IMR-90 (cell line): ENCODE results near the gene ZCCHC13.
"Not testable (repeated sequence)": the region's sequence is repeated elsewhere in the genome, so short reads cannot be mapped to it uniquely, and the experiment has no call there.

Source experiments
- BHLHE40 ChIP-seq: fragments of 150-350 bp; IDR thresholded peaks from 2 replicates; pipeline ENCODE4 v1.6.1; 2016; ENCODE audit warnings: mild to moderate bottlenecking, low read depth, low read length
- CEBPB ChIP-seq: IDR thresholded peaks from 2 replicates; pipeline ENCODE4 v1.6.1; 2012; ENCODE audit warnings: low read depth, low read length, improper control_type of control experiment
- MAFK ChIP-seq: IDR thresholded peaks from 2 replicates; pipeline ENCODE4 v1.6.1; 2012; ENCODE audit warnings: low read depth, low read length, improper control_type of control experiment
- MAZ ChIP-seq: IDR thresholded peaks from 2 replicates; pipeline ENCODE4 v1.6.1; 2012; ENCODE audit warnings: low read depth, mild to moderate bottlenecking, low read length, improper control_type of control experiment, moderate library complexity, borderline replicate concordance
- MXI1 ChIP-seq: IDR thresholded peaks from 2 replicates; pipeline ENCODE4 v1.6.1; 2012; ENCODE audit warnings: low read depth, mild to moderate bottlenecking, low read length, moderate library complexity, borderline replicate concordance
- NFE2L2 ChIP-seq: fragments of 150-350 bp; IDR thresholded peaks from 2 replicates; pipeline ENCODE4 v1.6.1; 2016; ENCODE audit warnings: low read depth, mild to moderate bottlenecking, low read length
- POLR2A ChIP-seq: IDR thresholded peaks from 2 replicates; pipeline ENCODE4 v1.6.1; 2012; ENCODE audit warnings: mild to moderate bottlenecking, low read depth, low read length
- RAD21 ChIP-seq: IDR thresholded peaks from 2 replicates; pipeline ENCODE4 v1.6.1; 2012; ENCODE audit warnings: low read length, improper control_type of control experiment
- RCOR1 ChIP-seq: IDR thresholded peaks from 2 replicates; pipeline ENCODE4 v1.6.1; 2012; ENCODE audit warnings: mild to moderate bottlenecking, low read length, improper control_type of control experiment; ENCODE audit not compliant: insufficient replicate concordance
- RFX5 ChIP-seq: IDR thresholded peaks from 2 replicates; pipeline ENCODE4 v1.8.0; 2012; ENCODE audit warnings: low read depth, mild to moderate bottlenecking, low read length, moderate library complexity
- SMC3 ChIP-seq: fragments of 150-350 bp; IDR thresholded peaks from 2 replicates; pipeline ENCODE4 v1.6.1; 2016; ENCODE audit warnings: low read depth, mild to moderate bottlenecking, antibody characterized with exemption, low read length, moderate library complexity
- TF ChIP-seq, protein P1 (sequence below): conservative IDR thresholded peaks from 2 replicates; pipeline ENCODE4 v1.5.1; 2012; ENCODE audit warnings: mild to moderate bottlenecking, low read depth, low read length, improper control_type of control experiment
- TF ChIP-seq, protein P2 (sequence below): fragments of 150-350 bp; IDR thresholded peaks from 2 replicates; pipeline ENCODE4 v1.6.1; 2017; ENCODE audit warnings: mild to moderate bottlenecking, antibody characterized with exemption, low read length, low read depth
- TF ChIP-seq, protein P3 (sequence below): fragments of 150-350 bp; IDR thresholded peaks from 2 replicates; pipeline ENCODE4 v1.6.1; 2016; ENCODE audit warnings: low read depth, mild to moderate bottlenecking, low read length, moderate library complexity, borderline replicate concordance

DNA sequence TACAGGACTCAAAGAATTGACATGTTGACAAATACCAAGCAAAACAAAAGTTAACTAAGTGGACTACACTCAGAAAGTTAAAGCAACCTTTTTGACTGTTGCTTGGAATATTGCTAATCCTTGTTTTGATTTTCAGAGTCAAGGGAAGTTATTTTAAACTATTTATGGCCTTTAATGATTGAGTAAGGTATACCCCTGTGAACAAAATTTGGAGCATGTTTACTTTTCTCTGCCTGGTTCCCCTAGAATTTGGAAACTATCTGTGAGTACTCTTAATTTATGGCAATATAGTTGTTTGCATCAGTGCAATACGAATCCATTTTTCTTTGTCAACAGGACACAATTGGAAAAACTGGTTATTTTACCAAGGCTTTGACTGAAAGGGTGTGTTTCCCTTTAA lies 45.9 kb upstream of the ZCCHC13 start:
- TF ChIP-seq NFE2L2, POLR2A, RCOR1, MAFK, MXI1, RFX5, MAZ, CEBPB, RAD21, BHLHE40, SMC3: not testable (repeated sequence)
- TF ChIP-seq, protein P1, sequence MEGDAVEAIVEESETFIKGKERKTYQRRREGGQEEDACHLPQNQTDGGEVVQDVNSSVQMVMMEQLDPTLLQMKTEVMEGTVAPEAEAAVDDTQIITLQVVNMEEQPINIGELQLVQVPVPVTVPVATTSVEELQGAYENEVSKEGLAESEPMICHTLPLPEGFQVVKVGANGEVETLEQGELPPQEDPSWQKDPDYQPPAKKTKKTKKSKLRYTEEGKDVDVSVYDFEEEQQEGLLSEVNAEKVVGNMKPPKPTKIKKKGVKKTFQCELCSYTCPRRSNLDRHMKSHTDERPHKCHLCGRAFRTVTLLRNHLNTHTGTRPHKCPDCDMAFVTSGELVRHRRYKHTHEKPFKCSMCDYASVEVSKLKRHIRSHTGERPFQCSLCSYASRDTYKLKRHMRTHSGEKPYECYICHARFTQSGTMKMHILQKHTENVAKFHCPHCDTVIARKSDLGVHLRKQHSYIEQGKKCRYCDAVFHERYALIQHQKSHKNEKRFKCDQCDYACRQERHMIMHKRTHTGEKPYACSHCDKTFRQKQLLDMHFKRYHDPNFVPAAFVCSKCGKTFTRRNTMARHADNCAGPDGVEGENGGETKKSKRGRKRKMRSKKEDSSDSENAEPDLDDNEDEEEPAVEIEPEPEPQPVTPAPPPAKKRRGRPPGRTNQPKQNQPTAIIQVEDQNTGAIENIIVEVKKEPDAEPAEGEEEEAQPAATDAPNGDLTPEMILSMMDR = not testable (repeated sequence)
- TF ChIP-seq, protein P2, sequence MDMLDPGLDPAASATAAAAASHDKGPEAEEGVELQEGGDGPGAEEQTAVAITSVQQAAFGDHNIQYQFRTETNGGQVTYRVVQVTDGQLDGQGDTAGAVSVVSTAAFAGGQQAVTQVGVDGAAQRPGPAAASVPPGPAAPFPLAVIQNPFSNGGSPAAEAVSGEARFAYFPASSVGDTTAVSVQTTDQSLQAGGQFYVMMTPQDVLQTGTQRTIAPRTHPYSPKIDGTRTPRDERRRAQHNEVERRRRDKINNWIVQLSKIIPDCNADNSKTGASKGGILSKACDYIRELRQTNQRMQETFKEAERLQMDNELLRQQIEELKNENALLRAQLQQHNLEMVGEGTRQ = not testable (repeated sequence)
- TF ChIP-seq, protein P3, sequence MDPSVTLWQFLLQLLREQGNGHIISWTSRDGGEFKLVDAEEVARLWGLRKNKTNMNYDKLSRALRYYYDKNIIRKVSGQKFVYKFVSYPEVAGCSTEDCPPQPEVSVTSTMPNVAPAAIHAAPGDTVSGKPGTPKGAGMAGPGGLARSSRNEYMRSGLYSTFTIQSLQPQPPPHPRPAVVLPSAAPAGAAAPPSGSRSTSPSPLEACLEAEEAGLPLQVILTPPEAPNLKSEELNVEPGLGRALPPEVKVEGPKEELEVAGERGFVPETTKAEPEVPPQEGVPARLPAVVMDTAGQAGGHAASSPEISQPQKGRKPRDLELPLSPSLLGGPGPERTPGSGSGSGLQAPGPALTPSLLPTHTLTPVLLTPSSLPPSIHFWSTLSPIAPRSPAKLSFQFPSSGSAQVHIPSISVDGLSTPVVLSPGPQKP = not testable (repeated sequence)
